NOMO-1 (cell line): ENCODE data around the gene PARP15.
"Not testable (repeated sequence)": the region's sequence is repeated elsewhere in the genome, so short reads cannot be mapped to it uniquely, and the experiment has no call there.

Experiments used
- DNase-seq, 2 experiments: peaks; one replicate each; lab custom pipeline; 2025; ENCODE audit not compliant: unreplicated experiment in 2 of 2; lab: John Stamatoyannopoulos, UW

PARP15 gene

GRCh38 chr3:122612696-122613095 lies 35.2 kb downstream of the PARP15 start:
- DNase-seq, result no peak

GRCh38 chr3:122615303-122615702 lies 37.9 kb downstream of the PARP15 start:
- DNase-seq, result no peak

GRCh38 chr3:122618614-122619013 lies 41.2 kb downstream of the PARP15 start:
- DNase-seq, result no peak

- peak in 1 of 2 experiments; percentile 41 for DNase-seq
Measured at GRCh38 chr3:122619040-122619439, 41.6 kb downstream of the PARP15 start.

GRCh38 chr3:122620399-122620798 lies 42.9 kb downstream of the PARP15 start:
- DNase-seq, result no peak

GRCh38 chr3:122621112-122621511 lies 43.7 kb downstream of the PARP15 start:
- DNase-seq, result no peak

- DNase-seq, result peak in 1 of 2 experiments; percentile 23
Measured at GRCh38 chr3:122623031-122623829, 45.8 kb downstream of the PARP15 start.

- DNase-seq, result no peak
Measured at GRCh38 chr3:122626515-122627180, 49.2 kb downstream of the PARP15 start.

- no peak for DNase-seq
Measured at GRCh38 chr3:122627301-122627700, 49.9 kb downstream of the PARP15 start.

- no peak for DNase-seq
Measured at GRCh38 chr3:122628567-122628966, 51.1 kb downstream of the PARP15 start.

GRCh38 chr3:122629763-122630162 lies 52.3 kb downstream of the PARP15 start:
- DNase-seq, result no peak

- DNase-seq, result no peak
Measured at GRCh38 chr3:122635789-122636188, 58.3 kb downstream of the PARP15 start.

- no peak for DNase-seq
Measured at GRCh38 chr3:122636697-122637096, 59.2 kb downstream of the PARP15 start.

- no peak for DNase-seq
Measured at GRCh38 chr3:122640437-122640999, 63.1 kb downstream of the PARP15 start.

- DNase-seq, result no peak
Measured at GRCh38 chr3:122642935-122643334, 65.5 kb downstream of the PARP15 start.

- no peak for DNase-seq
Measured at GRCh38 chr3:122646146-122646988, 68.9 kb downstream of the PARP15 start.

GRCh38 chr3:122651233-122651907 lies 73.9 kb downstream of the PARP15 start:
- DNase-seq, result not testable (repeated sequence)

GRCh38 chr3:122651962-122652361 lies 74.5 kb downstream of the PARP15 start:
- not testable (repeated sequence) for DNase-seq

GRCh38 chr3:122658336-122658735 lies 80.9 kb downstream of the PARP15 start:
- not testable (repeated sequence) for DNase-seq

GRCh38 chr3:122660297-122660974 lies 83.0 kb downstream of the PARP15 start:
- DNase-seq, result no peak
